Activated CD8-positive, alpha-beta memory T cell treated with anti-CD3 and anti-CD28 coated beads, Interleukin-2, amount 50 U/mL, for 1 hour (primary cell): ENCODE data around the gene HECW1.
"Not testable (repeated sequence)": the region's sequence is repeated elsewhere in the genome, so short reads cannot be mapped to it uniquely, and the experiment has no call there.

Source experiments
- DNase-seq: peaks from one replicate; pipeline ENCODE4 v3.0.0-alpha.2; 2020; ENCODE audit errors: extremely low read depth

The HECW1 gene

DNA sequence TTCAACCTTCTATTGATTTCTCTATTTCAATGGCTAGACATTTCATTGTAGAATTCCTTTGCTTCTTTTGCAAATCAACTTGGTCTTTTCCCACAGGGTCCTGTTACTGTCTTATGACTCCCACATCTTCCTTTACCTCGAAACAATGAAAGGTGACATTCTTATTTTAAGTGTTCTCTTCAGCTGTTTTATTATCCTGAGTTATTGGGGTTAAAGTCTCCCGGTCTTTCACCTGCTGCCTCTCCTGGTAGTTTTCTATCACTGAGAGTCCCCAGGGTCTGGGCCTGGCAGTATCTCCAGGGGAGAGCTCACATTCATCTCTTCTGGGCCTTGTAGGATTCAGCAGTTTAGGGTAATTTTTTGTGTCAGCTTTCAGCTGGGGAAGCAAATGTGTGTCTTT is 95.8 kb downstream of the HECW1 start:
- no peak for DNase-seq

GRCh38 chr7:43210539-43210938 is 98.1 kb downstream of the HECW1 start:
- not testable (repeated sequence) for DNase-seq

GRCh38 chr7:43211286-43211685 is 98.8 kb downstream of the HECW1 start:
- no peak for DNase-seq

DNA sequence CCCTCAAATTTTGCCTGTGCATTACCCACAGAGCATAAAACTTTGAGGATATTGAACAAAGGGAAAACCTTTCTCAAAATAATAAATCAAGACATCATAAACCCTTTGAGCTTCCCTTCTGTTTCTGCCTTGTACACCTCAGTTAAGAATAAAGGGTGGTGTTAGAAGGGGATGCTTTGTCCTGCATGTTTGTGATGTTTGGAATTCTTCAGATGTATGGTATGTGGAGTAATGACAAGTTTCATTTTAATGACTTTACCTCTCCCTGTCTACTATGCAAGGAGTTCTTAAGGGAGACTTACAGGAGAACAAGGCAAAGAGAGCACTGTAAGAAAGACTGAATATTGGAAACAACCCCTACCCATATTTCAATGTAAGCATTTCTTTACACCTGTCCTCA is 99.2 kb downstream of the HECW1 start:
- DNase-seq: no peak

GRCh38 chr7:43212921-43213320 is 100.5 kb downstream of the HECW1 start:
- no peak for DNase-seq

- DNase-seq: no peak
Measured at GRCh38 chr7:43215061-43215460, 102.6 kb downstream of the HECW1 start.

- no peak for DNase-seq
Measured at GRCh38 chr7:43217055-43217454, 104.6 kb downstream of the HECW1 start.

DNA sequence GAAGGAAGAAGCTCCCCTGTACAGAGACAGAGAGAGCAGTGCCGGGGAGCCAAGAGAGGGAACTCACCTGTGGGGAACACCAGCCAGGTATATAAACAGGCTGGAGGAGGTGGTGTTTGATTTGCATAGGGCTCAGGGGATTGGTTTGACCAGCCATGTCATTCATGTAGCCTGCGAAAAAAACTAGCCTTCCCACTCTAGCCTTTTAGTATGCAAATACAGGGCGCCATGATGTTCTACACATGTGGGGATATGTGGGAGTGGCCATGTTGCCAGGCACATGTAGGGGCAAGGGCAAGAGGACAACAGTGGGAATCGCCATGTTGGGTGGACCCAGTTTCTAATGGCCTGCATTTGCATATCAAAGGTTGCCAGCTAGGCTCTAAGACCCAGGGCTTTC is 106.5 kb downstream of the HECW1 start:
- DNase-seq: not testable (repeated sequence)

DNA sequence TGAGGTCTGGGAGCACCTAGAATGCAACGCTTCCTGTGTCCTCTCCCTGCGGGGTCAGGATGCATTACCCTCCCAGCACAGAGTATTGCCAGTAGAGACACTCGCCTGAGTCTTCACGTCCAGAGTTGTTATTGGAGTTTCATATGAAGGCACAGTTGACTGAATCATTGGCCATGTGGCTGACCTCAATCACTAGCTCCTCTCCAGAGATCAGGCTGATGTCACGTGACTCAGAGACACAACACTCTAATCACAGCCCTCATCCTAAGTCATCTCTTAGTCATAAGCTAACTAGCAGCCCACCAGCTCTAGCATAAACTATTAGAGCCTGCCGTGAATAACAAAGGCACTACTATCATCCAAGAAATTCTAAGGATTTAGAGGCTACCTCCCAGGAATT is 107.8 kb downstream of the HECW1 start:
- no peak for DNase-seq

DNA sequence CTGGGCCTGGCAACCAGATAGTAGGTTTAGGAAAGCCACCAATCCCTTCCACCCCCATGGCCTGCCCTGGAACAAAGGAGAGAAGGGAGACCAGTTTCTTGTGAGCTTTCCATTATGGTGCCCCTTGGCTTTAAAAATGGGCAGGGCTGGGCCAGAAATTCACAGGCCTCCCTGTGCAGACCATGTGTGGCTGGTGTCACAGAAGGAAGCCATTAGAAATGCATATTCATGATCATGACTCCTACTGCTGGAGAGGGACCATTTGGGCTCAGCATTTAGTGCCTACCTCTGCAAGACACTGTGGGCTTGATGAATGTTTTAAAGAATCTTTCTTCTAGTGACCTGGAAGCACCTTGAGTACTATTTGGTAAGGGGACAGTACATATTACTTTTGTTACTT is 108.3 kb downstream of the HECW1 start:
- DNase-seq: no peak

DNA sequence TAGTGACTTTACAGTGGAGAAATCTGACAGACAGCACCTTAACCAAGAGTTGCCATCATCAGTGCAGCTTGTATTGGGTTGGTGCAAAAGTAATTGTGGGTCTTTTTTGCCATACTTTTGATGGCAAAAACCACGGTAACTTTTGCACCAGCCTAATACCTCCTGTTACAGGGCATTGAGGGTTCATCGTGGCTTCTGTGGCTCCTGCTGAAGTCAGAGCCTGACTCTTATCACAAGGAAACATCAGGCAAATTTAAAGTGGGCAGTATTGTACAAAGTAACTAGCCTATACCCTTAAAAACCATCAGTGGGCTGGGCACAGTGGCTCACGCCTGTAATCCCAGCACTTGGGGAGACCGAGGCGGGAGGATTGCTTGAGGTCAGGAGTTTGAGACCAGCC is 117.4 kb downstream of the HECW1 start:
- no peak for DNase-seq

DNA sequence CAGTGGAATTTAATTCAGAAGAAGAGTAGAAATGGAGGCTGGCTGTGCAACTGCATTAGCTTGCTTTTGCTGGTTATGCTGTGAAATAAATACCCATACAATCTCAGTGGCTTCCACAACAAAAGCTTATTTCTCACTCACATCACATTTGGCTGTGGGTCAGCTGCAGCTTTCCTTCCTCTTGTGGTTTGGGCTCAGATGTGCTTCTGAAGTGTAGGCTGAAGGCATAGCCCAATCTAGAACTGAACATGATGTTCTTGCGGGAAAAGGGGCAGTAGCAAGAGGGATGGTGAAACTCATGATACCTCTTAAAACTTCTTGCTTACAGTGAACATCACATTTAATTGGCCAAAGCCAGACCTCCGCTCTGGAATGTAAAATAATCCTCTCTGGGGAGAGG is 119.9 kb downstream of the HECW1 start:
- no peak for DNase-seq

- DNase-seq: no peak
Measured at GRCh38 chr7:43234073-43234472, 121.6 kb downstream of the HECW1 start.

DNA sequence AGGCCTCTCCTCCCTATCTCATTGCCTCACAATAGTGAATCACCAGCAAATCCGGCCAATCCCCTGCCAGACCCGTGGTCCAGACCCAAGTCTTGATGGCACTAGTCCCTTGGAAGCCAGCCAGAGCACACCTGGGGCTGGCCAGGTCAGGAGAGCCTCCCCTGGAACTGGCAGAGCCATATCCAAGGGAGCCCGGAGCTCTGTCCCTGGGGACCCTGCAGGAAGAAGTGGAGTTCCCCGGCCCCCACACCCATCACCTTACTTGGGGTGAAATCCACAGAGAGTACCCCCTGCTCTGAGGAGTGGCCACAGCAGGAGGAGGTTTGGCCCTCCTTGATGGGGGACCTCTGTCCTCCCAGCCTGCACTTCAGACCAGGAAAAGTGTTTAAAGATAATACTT is 122.5 kb downstream of the HECW1 start:
- no peak for DNase-seq

GRCh38 chr7:43240565-43240964 is 128.1 kb downstream of the HECW1 start:
- DNase-seq: no peak

DNA sequence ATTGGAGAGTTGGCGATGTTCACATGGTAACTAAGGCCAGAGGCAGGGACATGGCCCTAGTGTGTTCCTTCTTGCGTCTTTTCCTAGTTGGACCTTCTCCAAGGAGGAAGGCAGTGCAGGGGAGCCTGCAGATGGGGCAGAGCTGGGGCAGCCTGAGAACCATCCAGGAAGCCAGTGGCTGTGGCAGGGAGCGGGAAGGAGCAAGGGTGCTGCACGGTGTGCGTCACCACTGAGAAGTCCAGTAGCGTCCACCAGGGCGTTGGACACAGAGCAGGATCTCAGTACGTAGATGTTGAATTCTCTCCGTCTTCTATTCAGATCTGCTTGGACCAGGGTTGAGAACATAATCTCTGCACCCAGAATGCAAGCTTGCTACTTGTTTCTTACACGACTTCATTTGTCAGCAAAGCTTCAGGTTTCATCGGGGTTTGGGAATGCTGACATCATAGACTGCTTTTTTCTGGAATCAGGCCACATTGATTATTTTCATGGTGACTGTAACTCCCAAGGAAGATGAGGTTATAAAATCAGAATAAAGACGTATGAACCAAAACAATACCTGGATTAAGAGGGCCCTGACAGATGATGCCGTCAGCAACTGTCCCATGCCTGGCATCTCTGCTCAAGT is 130.3 kb downstream of the HECW1 start:
- no peak for DNase-seq

- no peak for DNase-seq
Measured at GRCh38 chr7:43244232-43244631, 131.8 kb downstream of the HECW1 start.

- no peak for DNase-seq
Measured at GRCh38 chr7:43244784-43245183, 132.3 kb downstream of the HECW1 start.

DNA sequence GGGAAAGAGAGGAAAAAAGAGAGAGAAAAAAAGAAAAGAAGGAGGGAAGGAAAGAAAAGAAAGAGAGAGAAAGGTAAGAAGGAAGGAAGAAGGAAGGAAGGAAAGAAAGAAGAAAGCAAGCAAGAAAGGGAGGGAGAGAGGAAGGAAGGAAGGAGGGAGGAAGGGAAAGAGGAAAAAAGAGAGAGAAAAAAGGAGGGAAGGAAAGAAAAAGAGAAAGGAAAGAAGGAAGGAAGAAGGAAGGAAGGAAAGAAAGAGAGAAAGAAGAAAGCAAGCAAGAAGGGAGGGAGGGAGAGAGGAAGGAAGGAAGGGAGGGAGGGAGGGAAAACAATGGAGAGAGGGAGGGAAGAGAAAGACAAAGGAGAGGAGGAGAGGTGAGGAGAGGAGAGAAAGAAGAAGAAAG is 135.3 kb downstream of the HECW1 start:
- DNase-seq: no peak

GRCh38 chr7:43248553-43248952 is 136.1 kb downstream of the HECW1 start:
- DNase-seq: no peak

- DNase-seq: no peak
Measured at GRCh38 chr7:43248961-43249822, 136.7 kb downstream of the HECW1 start.

DNA sequence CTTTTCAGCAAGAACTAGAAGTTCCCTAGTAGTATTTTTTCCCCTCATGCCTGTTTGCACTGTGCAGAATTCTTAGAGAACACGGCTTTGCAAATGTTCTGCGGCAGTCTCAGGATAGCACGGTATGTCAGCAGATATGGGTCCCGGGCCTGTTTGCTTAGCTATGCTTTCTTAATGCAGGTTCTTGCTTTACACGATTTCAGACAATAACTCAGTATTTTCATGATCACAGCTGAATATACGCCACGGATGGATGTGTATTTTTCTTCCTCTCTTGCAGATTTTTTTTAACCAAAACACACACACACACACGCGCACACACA is 137.3 kb downstream of the HECW1 start:
- no peak for DNase-seq

DNA sequence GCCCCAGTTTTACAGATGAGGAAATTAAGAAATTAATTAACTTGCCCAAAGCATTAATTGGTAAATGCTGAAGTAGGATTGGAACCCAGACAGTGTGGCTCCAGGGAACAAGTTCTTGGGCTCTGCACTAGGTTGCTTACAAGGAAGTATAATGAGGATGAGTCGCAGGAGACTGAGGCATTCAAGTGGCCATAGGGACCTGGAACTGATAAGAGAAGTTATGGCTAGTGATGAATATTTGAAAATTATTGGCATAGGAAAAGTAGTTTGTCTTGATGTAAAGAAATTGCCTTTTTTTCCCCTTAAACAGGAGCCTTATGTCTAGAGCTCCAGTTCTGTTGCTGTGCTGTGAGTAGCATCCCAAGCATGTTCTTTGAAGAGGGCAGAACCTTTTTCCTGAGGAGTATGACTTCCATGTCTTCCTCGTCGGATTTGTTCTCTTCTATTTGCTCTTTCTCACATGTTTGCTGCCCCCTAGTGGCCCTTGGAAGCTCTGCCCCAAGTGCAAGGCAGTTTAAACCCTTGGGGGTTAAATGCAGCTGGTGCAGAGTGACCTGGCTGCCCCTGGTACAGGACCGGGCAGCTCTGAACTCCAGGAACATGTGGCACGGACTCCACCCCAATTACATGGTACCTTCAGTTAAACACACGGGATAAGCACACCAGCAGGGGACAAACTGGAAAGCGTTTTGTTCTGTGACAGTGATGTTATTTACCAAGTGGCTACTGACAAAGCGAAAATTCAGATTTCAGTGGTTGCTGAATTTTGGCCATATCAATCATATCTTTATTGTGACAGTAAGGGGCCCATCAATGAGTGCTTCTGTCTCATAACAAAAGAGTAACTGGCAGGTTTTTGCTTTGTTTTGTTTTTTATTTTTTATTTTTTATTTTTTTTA is 148.8 kb downstream of the HECW1 start:
- peak; percentile 8 for DNase-seq
